Omental fat pad (tissue), 4 donors: ENCODE data around the gene RNF150. TPM values are rescaled to one million over a fixed set of nuclear protein-coding genes. Genes with fewer than 3 reads are reported as not detected.

Source experiments
- ATAC-seq: fragments of 150-250 bp; one replicate; pipeline ENCODE4 v1.9.1; 2016; ENCODE audit warnings: mild to moderate bottlenecking, moderate library complexity; ENCODE audit not compliant: low FRiP score
- DNase-seq: peaks from one replicate; pipeline ENCODE4 v3.0.0-alpha.2; 2019; ENCODE audit warnings: low spot score
- total RNA-seq, 4 donors: library from RNA; depleted of rRNA; stranded (reverse); fragments of >200 nt; gene quantifications; one replicate each; pipeline ENCODE4 v1.1.0, GENCODE V29; 2016
- TF ChIP-seq, protein P1 (sequence below), 3 donors: fragments of 450-650 bp; IDR thresholded peaks; one replicate each; pipeline ENCODE4 v1.5.1; 2016 to 2017; ENCODE audit warnings: antibody characterized with exemption in 3 of 3, mild to moderate bottlenecking in 3 of 3, moderate library complexity in 2 of 3

Gene RNF150
- total RNA-seq, 4 donors from 2014 or later = 9.8 to 40.1 (median 15.6) TPM

GRCh38 chr4:140865253-140866217 lies 267.7 kb downstream of the RNF150 start:
- ATAC-seq = peak; percentile 70
- DNase-seq = no peak
- TF ChIP-seq, protein P1, sequence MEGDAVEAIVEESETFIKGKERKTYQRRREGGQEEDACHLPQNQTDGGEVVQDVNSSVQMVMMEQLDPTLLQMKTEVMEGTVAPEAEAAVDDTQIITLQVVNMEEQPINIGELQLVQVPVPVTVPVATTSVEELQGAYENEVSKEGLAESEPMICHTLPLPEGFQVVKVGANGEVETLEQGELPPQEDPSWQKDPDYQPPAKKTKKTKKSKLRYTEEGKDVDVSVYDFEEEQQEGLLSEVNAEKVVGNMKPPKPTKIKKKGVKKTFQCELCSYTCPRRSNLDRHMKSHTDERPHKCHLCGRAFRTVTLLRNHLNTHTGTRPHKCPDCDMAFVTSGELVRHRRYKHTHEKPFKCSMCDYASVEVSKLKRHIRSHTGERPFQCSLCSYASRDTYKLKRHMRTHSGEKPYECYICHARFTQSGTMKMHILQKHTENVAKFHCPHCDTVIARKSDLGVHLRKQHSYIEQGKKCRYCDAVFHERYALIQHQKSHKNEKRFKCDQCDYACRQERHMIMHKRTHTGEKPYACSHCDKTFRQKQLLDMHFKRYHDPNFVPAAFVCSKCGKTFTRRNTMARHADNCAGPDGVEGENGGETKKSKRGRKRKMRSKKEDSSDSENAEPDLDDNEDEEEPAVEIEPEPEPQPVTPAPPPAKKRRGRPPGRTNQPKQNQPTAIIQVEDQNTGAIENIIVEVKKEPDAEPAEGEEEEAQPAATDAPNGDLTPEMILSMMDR (IDR thresholded peaks at IDR 0.05) = no peak

- TF ChIP-seq, protein P1 (IDR thresholded peaks at IDR 0.05) = no peak
- ATAC-seq = no peak
These were observed 270.1 kb downstream of the RNF150 start for GRCh38 chr4:140863197-140863596.

DNA sequence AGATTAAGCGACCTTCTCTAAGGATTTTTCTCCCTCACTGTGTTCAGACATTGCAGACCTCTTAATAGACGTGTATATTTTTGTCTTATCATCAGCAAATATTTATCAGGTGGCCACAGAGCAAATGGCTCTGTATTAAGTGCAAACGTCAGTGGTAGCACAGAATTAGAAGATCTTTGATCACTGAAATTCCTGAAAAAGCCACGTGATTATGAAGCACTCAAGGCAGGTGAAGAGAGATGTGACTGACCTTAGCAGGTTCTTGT lies 271.2 kb downstream of the RNF150 start:
- DNase-seq = no peak
- no peak for ATAC-seq
- TF ChIP-seq, protein P1 (IDR thresholded peaks at IDR 0.05) = no peak

More at GRCh38 chr4:140863197-140863596, 270.1 kb downstream of the RNF150 start:
- DNase-seq = no peak

DNA sequence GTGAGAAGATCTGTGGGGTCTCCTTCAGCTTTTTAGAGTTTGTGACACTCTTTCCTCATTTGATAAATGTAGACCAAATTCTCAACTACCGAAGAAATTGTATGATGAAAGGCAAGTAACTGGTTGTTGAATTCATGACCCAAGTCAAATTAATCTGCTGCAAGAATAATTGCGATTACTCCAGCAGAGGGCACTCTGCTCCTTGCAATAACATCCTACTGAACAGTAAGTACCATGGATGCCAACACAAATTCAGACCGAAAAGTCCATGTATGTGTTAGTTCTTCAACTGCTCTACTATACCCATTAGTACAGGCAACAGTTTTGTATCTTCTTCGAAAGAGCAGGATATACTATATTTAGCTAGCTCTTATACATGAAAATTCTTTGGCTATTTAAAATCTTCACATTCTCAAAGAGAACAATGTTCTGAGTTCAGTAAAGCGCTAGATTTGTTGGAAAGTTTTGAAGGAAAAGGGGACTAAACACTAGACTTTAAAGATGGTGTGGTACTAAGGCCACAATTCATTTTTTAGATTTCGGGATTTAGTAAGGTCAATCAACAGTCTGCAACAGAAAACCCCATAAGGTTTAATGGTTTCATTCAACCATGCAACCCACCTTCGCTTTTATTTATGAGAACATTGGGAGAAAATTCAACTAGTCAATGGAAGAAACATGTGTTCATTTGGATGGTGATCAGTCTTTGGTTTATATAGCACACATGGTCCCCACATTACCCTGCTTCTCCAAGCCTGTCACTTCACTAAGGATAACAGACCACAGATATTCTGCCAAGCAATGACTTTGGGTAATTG lies 271.7 kb downstream of the RNF150 start:
- TF ChIP-seq, protein P1 (IDR thresholded peaks at IDR 0.05) = peak in 1 of 3 donors; percentile 13
- ATAC-seq = no peak
- DNase-seq = peak; percentile 49

GRCh38 chr4:140858897-140859296 lies 274.4 kb downstream of the RNF150 start:
- DNase-seq = no peak
- ATAC-seq = no peak
- TF ChIP-seq, protein P1 (IDR thresholded peaks at IDR 0.05) = no peak

DNA sequence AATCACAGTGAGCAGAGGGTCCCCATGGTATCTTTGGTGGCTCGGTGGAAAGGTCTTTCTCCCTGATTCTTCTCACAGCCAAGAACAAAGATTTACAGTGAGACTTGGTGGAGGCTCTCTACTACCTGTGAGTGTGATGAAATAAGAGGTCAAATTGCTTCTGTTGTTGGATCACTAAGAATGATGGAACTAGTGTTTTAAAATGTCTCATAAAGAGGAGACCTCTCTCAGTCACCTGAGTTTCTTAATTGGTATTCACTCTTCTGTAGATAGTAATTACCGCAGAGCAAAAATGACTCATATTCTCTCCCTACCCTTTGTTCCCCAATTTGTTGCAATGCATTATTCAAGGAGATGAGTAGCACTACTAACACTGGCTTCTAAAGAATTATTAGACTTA lies 276.2 kb downstream of the RNF150 start:
- TF ChIP-seq, protein P1 (IDR thresholded peaks at IDR 0.05) = no peak
- ATAC-seq (peak; percentile 43), DNase-seq (no peak)
